ENCODE results near the gene CXXC5. TPM values are rescaled to one million over a fixed set of nuclear protein-coding genes. Genes with fewer than 3 reads are reported as not detected.

The CXXC5 gene
- total RNA-seq, 1 experiment from 2014 or later: 97.2 TPM

GRCh38 chr5:139671096-139671841, 23.1 kb downstream of the CXXC5 start:
- ATAC-seq (no peak), DNase-seq (ENCODE audit: low spot score) (no peak)
- POLR2A ChIA-PET: interaction anchor here (0.6 to 1.1 kb wide), 2 partner anchors 20 to 33 kb away, joined by 3 read pairs; no protein-coding TSS in a partner anchor
- Mint-ChIP-seq H3K27me3 (ENCODE audit: low read depth) (no peaks in the 10 kb centered on the region), H3K27ac (peak overlapping the region; percentile 92), H3K9me3 (no peaks in the 10 kb centered on the region), H3K36me3 (no peaks in the 10 kb centered on the region; the same call in 1 of the 2 replicates), H3K4me3 (no peak overlapping the region), H3K4me1 (peaks cover 69% of the 10 kb centered on the region)
- no peak for TF ChIP-seq ZNF121 (CRISPR knock-in tag; IDR thresholded peaks at IDR 0.05)
- TF ChIP-seq, protein P1, sequence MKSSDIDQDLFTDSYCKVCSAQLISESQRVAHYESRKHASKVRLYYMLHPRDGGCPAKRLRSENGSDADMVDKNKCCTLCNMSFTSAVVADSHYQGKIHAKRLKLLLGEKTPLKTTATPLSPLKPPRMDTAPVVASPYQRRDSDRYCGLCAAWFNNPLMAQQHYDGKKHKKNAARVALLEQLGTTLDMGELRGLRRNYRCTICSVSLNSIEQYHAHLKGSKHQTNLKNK (CRISPR knock-in tag; IDR thresholded peaks at IDR 0.05): no peak
- TF ChIP-seq HMGA2 (CRISPR knock-in tag; IDR thresholded peaks at IDR 0.05): no peak
- TF ChIP-seq USF2 (CRISPR knock-in tag; IDR thresholded peaks at IDR 0.05): no peak
- no peak for TF ChIP-seq ETV6 (CRISPR knock-in tag; IDR thresholded peaks at IDR 0.05)
- no peak for TF ChIP-seq ZNF219 (CRISPR knock-in tag; IDR thresholded peaks at IDR 0.05; ENCODE audit: borderline replicate concordance)
- TF ChIP-seq ZNF263 (CRISPR knock-in tag; IDR thresholded peaks at IDR 0.05; ENCODE audit: low read depth): no peak
- no peak for TF ChIP-seq ZNF671 (CRISPR knock-in tag; IDR thresholded peaks at IDR 0.05)
- no peak for TF ChIP-seq USF1 (CRISPR knock-in tag; IDR thresholded peaks at IDR 0.05)
- TF ChIP-seq ATF6 (CRISPR knock-in tag; IDR thresholded peaks at IDR 0.05): no peak
- TF ChIP-seq FOXP1 (CRISPR knock-in tag; IDR thresholded peaks at IDR 0.05; ENCODE audit: borderline replicate concordance): no peak
- TF ChIP-seq ATF3 (CRISPR knock-in tag; conservative IDR thresholded peaks at IDR 0.05): no peak
- TF ChIP-seq NFATC4 (CRISPR knock-in tag; IDR thresholded peaks at IDR 0.05): no peak
- no peak for TF ChIP-seq E2F4 (CRISPR knock-in tag; IDR thresholded peaks at IDR 0.05; ENCODE audit: borderline replicate concordance, low read depth)
- no peak for TF ChIP-seq CREM (CRISPR knock-in tag; IDR thresholded peaks at IDR 0.05)
- TF ChIP-seq ZNF232 (CRISPR knock-in tag; IDR thresholded peaks at IDR 0.05): no peak
- TF ChIP-seq ZBTB21 (CRISPR knock-in tag; IDR thresholded peaks at IDR 0.05; ENCODE audit: borderline replicate concordance): no peak
- CTCF ChIA-PET: interaction anchor here (0.6 to 3.1 kb wide), 19 partner anchors 11 to 116 kb away, joined by 3 to 29 read pairs (median 7); partner anchors contain the start of gene CXXC5

DNA sequence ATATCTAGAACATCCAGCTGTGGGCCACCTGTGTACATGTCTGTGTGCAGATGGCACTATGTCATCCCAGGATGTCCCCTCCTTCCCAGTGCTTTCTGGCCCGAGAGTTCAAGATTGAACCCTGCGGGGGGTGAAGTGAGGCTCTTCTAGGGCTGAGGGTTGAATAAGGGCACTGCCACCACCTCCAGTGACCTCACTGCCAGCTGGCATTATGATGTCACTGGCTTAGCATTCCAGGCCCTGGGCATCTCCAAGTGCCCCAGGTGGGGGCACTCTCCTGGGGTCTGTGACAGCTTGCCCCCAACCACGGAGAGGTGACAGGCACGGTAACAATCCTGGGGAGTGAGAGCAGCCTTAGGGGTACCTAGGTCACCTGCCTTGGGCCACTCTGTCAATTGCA, 27.1 kb downstream of the CXXC5 start:
- peak overlapping the region; percentile 80 for H3K27ac Mint-ChIP-seq
- POLR2A ChIA-PET: interaction anchor here (0.8 kb wide), 1 partner anchor 36 kb away, joined by 3 read pairs; no protein-coding TSS in a partner anchor
- H3K4me3 Mint-ChIP-seq: no peak overlapping the region
- DNase-seq (ENCODE audit: low spot score) (no peak), ATAC-seq (no peak)
- peaks cover 54% of the 10 kb centered on the region for H3K4me1 Mint-ChIP-seq
- no peaks in the 10 kb centered on the region for H3K27me3 Mint-ChIP-seq (ENCODE audit: low read depth)
- H3K9me3 Mint-ChIP-seq: no peaks in the 10 kb centered on the region
- TF ChIP-seq NR2C2 (CRISPR knock-in tag; IDR thresholded peaks at IDR 0.05) (no peak), IRF2 (CRISPR knock-in tag; IDR thresholded peaks at IDR 0.05; ENCODE audit: borderline replicate concordance, low read depth) (no peak), FOXJ3 (CRISPR knock-in tag; IDR thresholded peaks at IDR 0.05; ENCODE audit: borderline replicate concordance) (no peak), ZNF671 (CRISPR knock-in tag; IDR thresholded peaks at IDR 0.05) (no peak), CBFB (CRISPR knock-in tag; IDR thresholded peaks at IDR 0.05; ENCODE audit: low read depth) (no peak), ZNF317 (CRISPR knock-in tag; IDR thresholded peaks at IDR 0.05; ENCODE audit: borderline replicate concordance, low read depth) (no peak)
- CTCF ChIA-PET: interaction anchor here (0.6 to 2.4 kb wide), 2 partner anchors 17 to 90 kb away, joined by 3 to 10 read pairs; no protein-coding TSS in a partner anchor
- H3K36me3 Mint-ChIP-seq: peaks cover 5% of the 10 kb centered on the region
